WERI-Rb-1 (cell line): ENCODE results near the gene ZCCHC2.

Source experiments
- DNase-seq: peaks from one replicate; pipeline ENCODE4 v3.0.0-alpha.2; 2020
- H3K27ac ChIP-seq: fragments of 250-450 bp; sonication (Bioruptor Pico); 2 replicates; pipeline ENCODE4 v1.5.1; 2020; ENCODE audit warnings: mild to moderate bottlenecking, moderate library complexity
- H3K27me3 ChIP-seq: fragments of 250-450 bp; sonication (Bioruptor Pico); 2 replicates; pipeline ENCODE4 v1.5.1; 2021; ENCODE audit warnings: mild to moderate bottlenecking, low read depth, moderate library complexity; ENCODE audit not compliant: insufficient read depth, severe bottlenecking
- H3K36me3 ChIP-seq: fragments of 250-450 bp; sonication (Bioruptor Pico); 2 replicates; pipeline ENCODE4 v1.5.1; 2020; ENCODE audit warnings: mild to moderate bottlenecking, moderate library complexity
- H3K4me3 ChIP-seq: 2 replicates; pipeline ENCODE4 v1.5.1; 2011; ENCODE audit warnings: low read depth, mild to moderate bottlenecking, control low read depth, low read length
- H3K9me3 ChIP-seq: fragments of 250-450 bp; sonication (Bioruptor Pico); 2 replicates; pipeline ENCODE4 v1.5.1; 2021; ENCODE audit warnings: mild to moderate bottlenecking, moderate library complexity; ENCODE audit not compliant: severe bottlenecking
- CTCF ChIP-seq: IDR thresholded peaks from 2 replicates; pipeline ENCODE4 v1.5.1; 2011; ENCODE audit warnings: low read depth, mild to moderate bottlenecking, control low read depth, inconsistent platforms, low read length

The ZCCHC2 gene

GRCh38 chr18:62500966-62501591 is 21.7 kb upstream of the ZCCHC2 start:
- Histone ChIP-seq H3K36me3 (no peaks in the 10 kb centered on the region), H3K9me3 (no peaks in the 10 kb centered on the region), H3K27ac (no peak overlapping the region), H3K27me3 (no peaks in the 10 kb centered on the region), H3K4me3 (no peak overlapping the region)
- no peak for DNase-seq
- no peak for TF ChIP-seq CTCF

GRCh38 chr18:62505669-62506494 is 16.9 kb upstream of the ZCCHC2 start:
- no peaks in the 10 kb centered on the region for H3K36me3 ChIP-seq
- H3K4me3 ChIP-seq, result no peak overlapping the region
- no peak overlapping the region for H3K27ac ChIP-seq
- H3K27me3 ChIP-seq, result no peaks in the 10 kb centered on the region
- TF ChIP-seq CTCF, result no peak
- no peak for DNase-seq
- H3K9me3 ChIP-seq, result no peaks in the 10 kb centered on the region

- H3K9me3 ChIP-seq, result no peaks in the 10 kb centered on the region
- no peak for TF ChIP-seq CTCF
- no peaks in the 10 kb centered on the region for H3K27me3 ChIP-seq
- no peak for DNase-seq
- H3K4me3 ChIP-seq, result no peak overlapping the region
- H3K36me3 ChIP-seq, result no peaks in the 10 kb centered on the region
- no peak overlapping the region for H3K27ac ChIP-seq
These were observed 16.2 kb upstream of the ZCCHC2 start for GRCh38 chr18:62506495-62507143.

- no peak for DNase-seq
- TF ChIP-seq CTCF, result no peak
- no peaks in the 10 kb centered on the region for H3K27me3 ChIP-seq
These were observed 13.0 kb upstream of the ZCCHC2 start for GRCh38 chr18:62509779-62510178.

GRCh38 chr18:62510789-62511188 is 12.0 kb upstream of the ZCCHC2 start:
- Histone ChIP-seq H3K4me3 (no peak overlapping the region), H3K27ac (no peak overlapping the region), H3K27me3 (no peaks in the 10 kb centered on the region), H3K9me3 (no peaks in the 10 kb centered on the region), H3K36me3 (no peaks in the 10 kb centered on the region)
- TF ChIP-seq CTCF, result no peak
- no peak for DNase-seq

More at GRCh38 chr18:62509779-62510178, 13.0 kb upstream of the ZCCHC2 start:
- Histone ChIP-seq H3K4me3 (no peak overlapping the region), H3K27ac (no peak overlapping the region), H3K36me3 (no peaks in the 10 kb centered on the region), H3K9me3 (no peaks in the 10 kb centered on the region)
